IPS-20b (cell line): ENCODE measurements around the gene PRPF8.

Source experiments
- H3K27ac ChIP-seq: one replicate; pipeline ENCODE4 v1.5.1; 2013; ENCODE audit warnings: low read length
- H3K27me3 ChIP-seq: 2 replicates; pipeline ENCODE4 v1.6.1; 2013; ENCODE audit warnings: mild to moderate bottlenecking, low read length, inconsistent platforms; ENCODE audit not compliant: insufficient read depth
- H3K36me3 ChIP-seq: 2 replicates; pipeline ENCODE4 v1.6.1; 2013; ENCODE audit warnings: low read depth, mild to moderate bottlenecking, inconsistent platforms, low read length, moderate library complexity; ENCODE audit not compliant: insufficient read depth
- H3K4me1 ChIP-seq: 2 replicates; pipeline ENCODE4 v1.6.1; 2013; ENCODE audit warnings: mild to moderate bottlenecking, control low read depth, inconsistent platforms, low read length, moderate library complexity; ENCODE audit not compliant: insufficient read depth
- H3K4me3 ChIP-seq: 2 replicates; pipeline ENCODE4 v1.5.1; 2013; ENCODE audit warnings: mild to moderate bottlenecking, low read length, inconsistent platforms
- H3K9ac ChIP-seq: 2 replicates; pipeline ENCODE4 v1.6.1; 2013; ENCODE audit warnings: low read depth, mild to moderate bottlenecking, inconsistent platforms, low read length, moderate library complexity
- H3K9me3 ChIP-seq: 2 replicates; pipeline ENCODE4 v1.6.1; 2013; ENCODE audit warnings: mild to moderate bottlenecking, low read depth, low read length, inconsistent platforms; ENCODE audit not compliant: insufficient read depth

The PRPF8 gene

DNA sequence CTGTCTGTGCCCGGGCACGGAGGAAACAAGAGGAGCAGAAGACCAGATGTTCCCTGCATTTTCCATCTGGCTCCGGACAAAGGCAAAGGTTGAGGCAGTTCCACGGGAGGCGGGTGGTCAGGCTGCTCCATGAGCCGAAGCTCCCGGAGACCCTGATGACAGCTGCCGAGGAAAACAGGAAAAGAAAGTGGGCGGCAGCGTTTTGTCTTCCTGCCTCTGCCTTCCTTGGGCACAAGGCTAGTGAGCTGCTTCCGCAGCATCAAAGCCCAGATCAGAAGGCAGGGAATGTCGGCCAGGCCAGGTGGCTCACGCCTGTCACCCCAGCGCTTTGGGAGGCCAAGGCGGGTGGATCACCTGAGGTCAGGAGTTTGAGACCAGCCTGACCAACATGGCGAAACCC, 72.3 kb downstream of the PRPF8 start:
- Histone ChIP-seq H3K9me3 (no peaks in the 10 kb centered on the region), H3K27ac (no peak overlapping the region), H3K4me1 (no peaks in the 10 kb centered on the region), H3K9ac (no peak overlapping the region), H3K27me3 (no peaks in the 10 kb centered on the region), H3K36me3 (no peaks in the 10 kb centered on the region), H3K4me3 (no peak overlapping the region)

DNA sequence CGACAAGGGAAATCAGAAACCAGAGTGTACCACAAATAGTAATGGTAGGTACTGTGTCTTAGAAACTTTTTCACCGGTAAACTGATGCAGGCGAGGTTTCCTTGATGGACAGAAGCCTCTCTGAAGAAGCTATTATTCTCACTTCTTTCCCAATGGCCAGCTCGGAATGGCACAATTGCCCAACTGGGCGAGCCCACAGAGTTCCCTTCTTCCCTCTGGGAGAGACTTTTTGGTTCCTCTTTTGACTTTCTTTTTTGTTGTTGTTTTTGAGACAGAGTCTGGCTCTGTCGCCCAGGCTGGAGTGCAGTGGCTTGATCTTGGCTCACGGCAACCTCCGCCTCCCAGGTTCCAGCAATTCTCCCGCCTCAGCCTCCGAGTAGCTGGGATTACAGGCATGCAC, 73.0 kb downstream of the PRPF8 start:
- Histone ChIP-seq H3K4me3 (no peak overlapping the region), H3K36me3 (no peaks in the 10 kb centered on the region), H3K27ac (no peak overlapping the region), H3K9ac (no peak overlapping the region), H3K9me3 (no peaks in the 10 kb centered on the region), H3K4me1 (no peaks in the 10 kb centered on the region), H3K27me3 (no peaks in the 10 kb centered on the region)

GRCh38 chr17:1608676-1609075, 76.0 kb downstream of the PRPF8 start:
- Histone ChIP-seq H3K36me3 (no peaks in the 10 kb centered on the region), H3K9ac (no peak overlapping the region), H3K27ac (no peak overlapping the region), H3K27me3 (no peaks in the 10 kb centered on the region), H3K4me3 (no peak overlapping the region), H3K9me3 (no peaks in the 10 kb centered on the region), H3K4me1 (peaks cover 10% of the 10 kb centered on the region; the same call in 1 of the 2 replicates)

GRCh38 chr17:1607971-1608320, 76.7 kb downstream of the PRPF8 start:
- no peak overlapping the region for H3K27ac ChIP-seq
- no peaks in the 10 kb centered on the region for H3K27me3 ChIP-seq
- H3K4me3 ChIP-seq = no peak overlapping the region
- no peaks in the 10 kb centered on the region for H3K36me3 ChIP-seq
- no peak overlapping the region for H3K9ac ChIP-seq
- H3K4me1 ChIP-seq = peaks cover 10% of the 10 kb centered on the region; the same call in 1 of the 2 replicates
- H3K9me3 ChIP-seq = no peaks in the 10 kb centered on the region

DNA sequence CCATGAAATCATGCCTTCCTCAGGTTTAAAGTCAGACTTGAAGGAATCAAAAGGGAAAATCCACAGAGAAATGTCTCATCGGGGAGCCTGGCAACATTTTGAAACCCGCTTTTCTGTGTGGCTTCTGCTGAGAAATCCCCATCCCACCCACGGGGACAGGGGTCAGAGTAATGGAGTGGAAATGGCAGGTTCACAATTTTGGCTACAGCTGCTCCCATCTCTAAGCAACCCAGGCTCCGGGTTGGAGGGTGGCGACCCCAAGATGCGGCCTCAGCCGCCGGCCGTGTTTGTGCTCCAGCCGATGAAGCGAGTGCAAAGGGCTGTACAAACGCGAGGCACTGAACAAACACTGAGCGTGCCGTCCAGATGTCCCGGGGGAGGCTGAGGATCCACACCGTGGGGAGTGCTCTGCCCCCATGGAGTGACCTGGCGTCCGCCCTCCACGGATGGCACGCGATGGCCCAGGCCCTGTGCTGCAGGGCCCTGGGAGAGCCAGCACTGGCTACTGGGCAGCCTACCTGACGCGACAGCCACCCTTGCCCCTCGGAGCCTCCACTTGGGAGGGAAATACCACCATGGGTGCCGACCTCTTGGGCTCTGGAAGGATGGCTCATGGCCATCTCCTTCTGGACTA, 78.2 kb downstream of the PRPF8 start:
- Histone ChIP-seq H3K9ac (no peak overlapping the region), H3K27ac (no peak overlapping the region)

DNA sequence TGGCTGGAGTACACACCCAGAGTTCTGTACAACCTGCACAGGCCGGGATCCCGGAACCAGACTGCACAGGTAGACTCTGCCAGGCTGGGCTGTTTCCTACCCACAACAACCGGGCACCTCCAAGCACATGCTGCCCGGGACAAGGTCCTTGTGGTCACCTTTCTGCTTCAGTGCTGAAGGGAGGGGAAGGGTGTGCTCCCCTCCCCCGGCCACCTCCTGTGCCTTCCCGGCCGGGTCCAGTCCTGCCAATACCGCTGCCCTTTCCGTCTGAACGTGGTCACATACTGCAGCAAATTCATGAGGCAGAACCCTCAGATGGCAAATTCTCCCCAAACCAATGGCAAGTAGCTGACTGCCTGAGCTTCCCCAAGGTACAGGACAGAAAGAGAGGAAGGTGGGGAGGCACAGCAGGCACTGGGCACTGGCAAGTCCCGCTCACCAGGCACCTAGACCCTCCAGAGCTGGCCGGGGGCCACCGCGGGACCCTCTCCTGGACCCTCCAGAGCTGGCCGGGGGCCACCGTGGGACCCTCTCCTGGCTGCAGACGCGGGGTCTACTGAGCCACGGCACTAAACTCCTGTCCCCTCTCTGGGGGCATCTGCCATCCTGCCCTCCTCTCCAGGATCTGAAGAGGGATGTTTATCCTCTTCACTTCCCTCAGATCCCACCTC, 78.9 kb downstream of the PRPF8 start:
- H3K36me3 ChIP-seq = no peaks in the 10 kb centered on the region
- no peak overlapping the region for H3K9ac ChIP-seq
- no peak overlapping the region for H3K27ac ChIP-seq
- H3K4me3 ChIP-seq = no peak overlapping the region
- peaks cover 10% of the 10 kb centered on the region; the same call in 1 of the 2 replicates for H3K4me1 ChIP-seq
- H3K27me3 ChIP-seq = no peaks in the 10 kb centered on the region
- 0 out of 2 replicates have a peak, but pooled peaks cover 9% of the 10 kb centered on the region for H3K9me3 ChIP-seq

More for the DNA sequence above, 78.2 kb downstream of the PRPF8 start:
- H3K9me3 ChIP-seq = 0 out of 2 replicates have a peak, but pooled peaks cover 7% of the 10 kb centered on the region
- H3K4me3 ChIP-seq = no peak overlapping the region
- H3K4me1 ChIP-seq = peaks cover 10% of the 10 kb centered on the region; the same call in 1 of the 2 replicates
- no peaks in the 10 kb centered on the region for H3K36me3 ChIP-seq
- H3K27me3 ChIP-seq = no peaks in the 10 kb centered on the region

DNA sequence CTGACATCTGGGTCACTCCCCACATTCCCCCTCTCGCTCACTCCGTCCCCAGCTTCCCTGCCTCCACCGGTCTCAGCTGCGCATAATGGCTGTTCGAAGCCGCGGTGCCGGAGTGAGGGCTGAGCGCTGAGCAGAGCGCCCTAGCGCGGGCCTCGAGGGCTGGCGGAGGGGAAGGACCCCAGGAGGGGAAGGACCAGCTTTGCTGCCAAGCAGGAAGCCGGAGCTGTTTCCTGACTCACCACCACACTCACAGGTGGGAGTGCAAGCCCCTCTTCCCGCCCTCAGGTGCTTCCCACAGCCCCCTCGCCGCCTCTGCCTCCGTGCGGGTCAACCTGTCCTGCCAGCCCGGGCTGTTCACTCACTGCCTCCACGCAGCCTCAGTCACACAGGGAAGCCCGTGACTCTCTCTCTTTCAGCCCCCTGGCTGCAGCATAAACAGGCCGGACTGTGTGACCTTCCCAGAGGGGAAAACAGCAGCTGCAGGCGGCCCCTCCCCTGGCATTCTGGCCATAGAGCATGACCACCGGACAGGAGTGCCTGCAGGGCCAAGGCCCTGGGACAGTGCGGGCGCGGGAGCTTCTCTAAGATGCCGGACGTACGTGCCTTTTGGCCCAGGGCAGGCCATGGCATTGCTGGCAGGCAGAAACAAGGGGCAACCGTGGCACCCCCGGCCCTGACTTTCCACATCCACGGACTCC, 79.7 kb downstream of the PRPF8 start:
- Histone ChIP-seq H3K4me1 (peaks cover 10% of the 10 kb centered on the region; the same call in 1 of the 2 replicates), H3K36me3 (no peaks in the 10 kb centered on the region), H3K27me3 (no peaks in the 10 kb centered on the region), H3K27ac (no peak overlapping the region), H3K9ac (peak overlapping the region; percentile 51; the same call in 1 of the 2 replicates), H3K9me3 (0 out of 2 replicates have a peak, but pooled peaks cover 9% of the 10 kb centered on the region), H3K4me3 (peak overlapping the region; percentile 34; the same call in 1 of the 2 replicates)

DNA sequence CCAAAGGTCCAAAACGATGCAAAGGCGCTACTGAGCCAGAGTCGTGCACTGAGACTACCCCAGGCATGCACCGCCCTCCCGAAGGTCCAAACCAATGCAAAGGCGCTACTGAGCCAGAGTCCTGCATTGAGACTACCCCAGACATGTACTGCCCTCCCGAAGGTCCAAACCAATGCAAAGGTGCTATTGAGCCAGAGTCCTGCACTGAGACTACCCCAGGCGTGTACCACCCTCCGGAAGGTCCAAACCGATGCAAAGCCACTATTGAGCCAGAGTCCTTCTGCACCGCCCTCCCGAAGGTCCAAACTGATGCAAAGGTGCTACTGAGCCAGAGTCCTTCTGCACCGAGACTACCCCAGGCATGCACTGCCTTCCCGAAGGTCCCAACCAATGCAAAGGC, 83.1 kb downstream of the PRPF8 start:
- no peaks in the 10 kb centered on the region for H3K36me3 ChIP-seq
- H3K9ac ChIP-seq = no peak overlapping the region
- H3K27ac ChIP-seq = no peak overlapping the region
- no peak overlapping the region for H3K4me3 ChIP-seq
- no peaks in the 10 kb centered on the region for H3K27me3 ChIP-seq
- 0 out of 2 replicates have a peak, but pooled peaks cover 9% of the 10 kb centered on the region for H3K9me3 ChIP-seq
- H3K4me1 ChIP-seq = peaks cover 10% of the 10 kb centered on the region; the same call in 1 of the 2 replicates
